HG03575 (cell line): ENCODE measurements around the gene PLXNB2.
"Not testable (repeated sequence)": the region's sequence is repeated elsewhere in the genome, so short reads cannot be mapped to it uniquely, and the experiment has no call there.

Experiments
- ATAC-seq: cut with Tn5 transposase; IDR thresholded peaks from one replicate; pipeline ENCODE4 v1.9.1; 2021; ENCODE audit not compliant: unreplicated experiment, insufficient number of reproducible peaks, low FRiP score; ENCODE audit errors: extremely low read depth

The PLXNB2 gene

DNA sequence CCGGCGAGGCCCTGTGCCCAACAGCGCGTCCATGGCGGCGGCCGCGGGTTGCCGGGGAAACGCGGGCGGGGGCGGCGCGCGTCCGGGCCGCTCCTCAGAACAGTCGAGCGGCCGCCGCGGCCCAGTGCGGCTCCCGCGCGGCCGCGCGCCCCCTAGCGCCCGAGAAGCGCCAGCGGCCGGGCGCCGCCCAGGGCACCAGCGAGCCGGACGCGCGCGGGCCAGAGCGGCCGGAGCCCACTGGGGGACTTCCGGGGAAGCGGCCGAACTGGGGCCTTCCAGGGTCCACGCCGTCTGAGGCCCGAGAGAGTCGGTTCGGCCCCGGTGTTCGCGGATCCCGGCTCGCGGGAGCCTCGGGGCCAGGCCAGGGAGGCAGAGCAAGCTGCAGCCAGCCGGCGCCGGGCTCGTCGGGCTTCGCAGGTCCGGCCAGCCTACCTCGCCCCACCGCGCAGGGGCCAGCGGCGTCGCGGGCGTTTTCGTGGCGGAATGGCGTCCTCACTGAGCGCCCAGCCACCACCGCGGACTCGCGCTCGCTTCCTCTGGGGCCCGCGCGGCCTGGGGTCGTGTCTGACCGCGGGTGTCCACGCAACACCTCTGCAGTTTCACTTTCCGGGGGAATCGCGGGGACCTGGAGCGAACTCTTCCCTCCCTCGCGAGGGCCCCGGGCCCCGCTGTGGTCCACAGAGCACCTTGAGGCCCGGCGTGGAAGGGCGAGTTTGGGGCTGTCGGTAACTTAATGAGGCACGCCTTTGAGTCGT is 19.7 kb upstream of the PLXNB2 start, which contains the start of gene DENND6B:
Gene DENND6B (minus strand): TSS at position 57 of the 755 bp plus-strand sequence. CDS start 24 bp downstream, at position 33.
- no peak for ATAC-seq

DNA sequence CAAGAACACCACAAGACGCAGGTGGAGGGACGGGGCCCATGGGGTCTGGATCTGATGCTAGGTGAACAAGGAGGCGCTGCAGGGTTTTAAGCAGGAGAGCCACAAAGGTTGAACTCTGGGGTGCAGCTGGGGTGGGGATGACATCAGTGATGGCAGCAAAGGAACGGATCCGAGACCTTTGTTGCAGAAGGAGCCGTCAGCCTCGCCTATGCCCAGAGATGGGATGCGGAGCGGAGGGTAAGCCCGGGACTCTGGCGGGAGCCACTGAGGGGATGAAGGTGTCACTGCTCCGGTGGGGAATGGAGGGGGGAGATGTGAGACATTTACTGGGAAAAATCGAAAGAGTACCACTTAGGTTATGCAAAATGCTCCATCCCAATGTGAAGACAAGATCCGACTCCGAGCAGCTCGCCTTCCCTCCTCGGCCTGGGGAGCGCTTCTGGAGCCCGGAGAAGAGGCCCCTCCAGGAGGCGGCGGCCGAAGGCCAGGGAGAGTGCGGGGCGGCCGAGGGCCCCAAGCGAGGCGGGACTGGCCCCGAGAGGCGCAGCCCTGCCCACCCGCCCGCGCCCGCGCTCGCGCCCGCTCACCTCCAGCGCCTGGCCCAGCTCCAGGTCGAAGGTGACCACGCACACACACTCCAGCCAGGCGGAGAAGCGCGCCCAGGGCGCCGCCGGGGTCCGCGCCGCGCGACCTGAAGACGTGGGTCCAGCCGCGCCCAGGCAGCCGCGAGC is 18.9 kb upstream of the PLXNB2 start:
- ATAC-seq, result no peak

DNA sequence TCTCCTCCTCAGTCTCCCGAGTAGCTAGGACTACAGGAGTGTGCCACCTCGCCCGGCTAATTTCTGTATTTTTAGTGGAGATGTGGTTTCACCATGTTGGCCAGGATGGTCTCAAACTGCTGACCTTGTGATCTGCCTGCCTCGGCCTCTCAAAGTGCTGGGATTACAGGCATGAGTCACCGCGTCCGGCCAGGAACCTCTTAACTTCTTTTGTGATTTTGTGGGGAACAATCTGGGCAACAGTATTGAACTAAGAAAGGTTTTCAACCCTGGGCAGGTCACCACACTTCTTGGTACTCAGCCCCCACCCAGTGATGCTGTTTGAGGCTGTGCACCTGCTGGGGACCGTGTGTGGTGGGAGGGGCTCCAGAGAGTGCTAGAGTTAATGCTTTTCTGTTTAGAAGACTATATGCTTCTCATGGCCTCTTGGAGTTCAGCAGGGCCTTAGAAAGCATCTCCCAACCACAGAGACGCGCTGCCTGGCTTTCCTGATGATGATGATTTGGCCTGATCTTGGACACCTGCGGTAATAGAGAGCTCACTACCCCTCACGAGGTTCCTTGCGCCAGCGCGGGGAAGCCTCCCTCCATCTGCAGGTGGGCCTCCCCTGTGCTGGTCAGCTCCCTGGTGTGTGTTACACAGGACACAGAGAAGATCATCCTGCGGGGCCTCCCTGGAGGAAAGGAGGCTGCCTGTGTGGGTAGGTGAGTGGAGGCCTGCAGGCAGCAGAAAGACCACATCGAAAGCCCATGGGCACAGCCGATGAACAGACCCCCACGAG is 18.2 kb upstream of the PLXNB2 start:
- ATAC-seq, result no peak

DNA sequence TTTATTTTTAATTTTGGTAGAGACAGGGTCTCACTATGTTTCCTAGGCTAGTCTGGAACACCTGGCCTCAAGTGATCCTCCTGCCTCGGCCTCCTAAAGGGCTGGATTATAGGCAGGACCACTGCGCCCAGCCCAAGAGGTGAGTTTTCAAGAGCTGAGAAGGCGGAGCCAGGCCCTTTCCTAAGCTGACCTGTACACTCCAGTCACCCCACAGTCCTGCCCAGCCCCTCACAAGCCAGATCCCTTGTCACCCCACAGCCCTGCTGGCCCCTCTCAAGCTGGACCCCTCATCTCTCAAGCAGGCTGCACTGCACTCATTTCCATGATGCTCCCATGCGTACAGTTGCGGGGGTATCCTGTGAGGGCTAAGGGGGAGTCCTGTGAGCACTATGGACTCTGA is 16.5 kb upstream of the PLXNB2 start:
- no peak for ATAC-seq

DNA sequence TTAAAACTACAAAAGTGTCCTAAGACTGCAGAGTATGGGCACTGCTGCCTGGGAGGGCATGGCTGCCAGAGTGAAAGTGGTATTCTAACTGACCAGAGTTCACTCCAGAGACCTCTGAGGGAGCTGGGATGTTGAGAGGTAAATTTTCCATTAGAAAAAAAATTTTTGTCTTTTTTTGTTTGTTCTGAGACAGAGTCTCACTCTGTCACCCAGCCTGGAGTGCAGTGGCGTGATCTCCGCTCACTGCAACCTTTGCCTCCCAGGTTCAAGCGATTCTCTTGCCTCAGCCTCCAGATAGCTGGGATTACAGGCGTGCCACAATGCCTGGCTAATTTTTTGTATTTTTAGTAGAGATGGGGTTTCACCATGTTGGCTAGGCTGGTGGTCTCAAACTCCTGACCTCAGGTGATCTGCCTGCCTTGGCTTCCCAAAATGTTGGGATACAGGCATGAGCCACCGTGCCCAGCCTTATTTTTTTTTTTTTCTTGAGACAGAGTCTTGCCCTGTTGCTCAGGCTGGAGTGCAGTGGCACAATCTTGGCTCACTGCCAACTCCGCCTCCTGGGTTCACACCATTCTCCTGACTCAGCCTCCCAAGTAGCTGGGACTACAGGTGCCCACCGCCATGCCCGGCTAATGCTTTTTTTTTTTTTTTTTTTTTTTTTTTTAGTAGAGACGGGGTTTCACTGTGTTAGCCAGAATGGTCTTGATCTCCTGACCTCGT is 15.1 kb upstream of the PLXNB2 start:
- not testable (repeated sequence) for ATAC-seq

DNA sequence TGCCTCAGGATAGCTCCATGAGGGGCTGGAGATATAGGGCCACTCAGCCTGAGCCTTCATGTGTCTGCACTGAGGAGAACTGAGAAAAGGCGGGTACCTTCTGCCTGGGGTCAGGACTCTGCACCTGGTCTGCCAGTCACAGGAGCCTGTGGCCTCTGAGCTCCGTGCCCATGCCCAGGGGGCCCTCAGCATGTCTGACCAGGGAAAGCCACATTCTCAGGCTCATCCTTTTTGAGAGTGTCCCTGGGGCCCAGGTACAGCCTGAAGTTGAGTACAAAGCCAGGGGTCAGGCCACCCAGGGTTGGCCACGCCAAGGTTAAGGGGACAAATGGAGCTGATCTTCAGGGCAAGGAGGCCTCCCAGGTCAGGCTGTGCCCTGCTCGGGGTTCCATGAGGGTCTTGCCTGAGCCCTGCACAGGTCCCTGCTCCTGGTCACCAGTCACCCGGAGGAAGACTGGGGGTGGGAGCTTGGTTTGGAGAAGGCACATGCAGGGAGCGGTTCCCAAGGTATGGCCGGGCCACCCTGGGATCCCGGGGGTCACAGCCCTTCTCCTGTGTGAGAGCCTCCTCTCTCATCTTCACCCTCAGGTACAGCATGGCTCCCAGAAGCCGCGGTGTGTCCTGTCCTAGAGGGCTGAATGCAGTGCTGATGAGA is 13.4 kb upstream of the PLXNB2 start:
- ATAC-seq, result no peak

DNA sequence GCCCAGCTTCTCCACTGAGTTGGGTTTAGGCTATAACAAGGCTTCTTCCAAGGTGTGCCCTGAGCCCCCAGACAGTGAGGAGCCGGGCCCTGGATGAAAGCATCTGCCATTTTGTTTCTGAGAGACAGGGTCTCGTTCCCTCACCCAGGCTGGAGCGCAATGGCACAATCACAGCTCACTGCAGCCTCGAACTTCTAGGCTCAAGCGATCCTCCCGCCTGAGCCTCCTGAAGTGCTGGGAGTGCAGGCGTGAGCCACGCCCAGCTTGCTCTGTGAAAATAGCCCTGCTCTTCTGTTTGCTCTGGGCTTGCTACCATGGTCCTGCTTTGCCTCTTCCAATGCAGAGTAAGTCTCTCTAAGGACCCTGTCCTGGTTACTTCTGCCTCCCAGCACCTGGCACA is 12.7 kb upstream of the PLXNB2 start:
- no peak for ATAC-seq

DNA sequence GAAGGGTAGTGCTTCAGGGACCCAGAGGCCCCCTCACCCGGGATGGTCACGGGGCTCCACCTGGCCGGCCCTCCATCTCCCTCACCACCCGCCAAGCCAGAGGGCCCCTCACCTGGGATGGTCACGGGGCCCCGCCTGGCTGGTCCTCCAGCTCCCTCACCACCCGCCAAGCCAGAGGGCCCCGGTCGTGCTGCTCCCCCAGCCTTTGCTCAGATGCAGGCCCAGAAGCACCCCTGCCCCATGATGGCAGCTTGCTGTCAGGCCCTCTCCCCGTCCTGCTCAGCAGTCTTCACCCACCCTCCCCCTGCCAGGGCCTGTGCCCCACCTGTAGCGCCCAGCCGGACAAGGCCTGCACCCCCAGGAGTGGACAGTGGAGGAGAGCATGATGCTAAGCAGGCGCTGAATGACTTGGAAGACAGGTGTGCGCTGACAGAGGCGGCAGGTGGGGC is 12.1 kb upstream of the PLXNB2 start:
- ATAC-seq, result no peak

DNA sequence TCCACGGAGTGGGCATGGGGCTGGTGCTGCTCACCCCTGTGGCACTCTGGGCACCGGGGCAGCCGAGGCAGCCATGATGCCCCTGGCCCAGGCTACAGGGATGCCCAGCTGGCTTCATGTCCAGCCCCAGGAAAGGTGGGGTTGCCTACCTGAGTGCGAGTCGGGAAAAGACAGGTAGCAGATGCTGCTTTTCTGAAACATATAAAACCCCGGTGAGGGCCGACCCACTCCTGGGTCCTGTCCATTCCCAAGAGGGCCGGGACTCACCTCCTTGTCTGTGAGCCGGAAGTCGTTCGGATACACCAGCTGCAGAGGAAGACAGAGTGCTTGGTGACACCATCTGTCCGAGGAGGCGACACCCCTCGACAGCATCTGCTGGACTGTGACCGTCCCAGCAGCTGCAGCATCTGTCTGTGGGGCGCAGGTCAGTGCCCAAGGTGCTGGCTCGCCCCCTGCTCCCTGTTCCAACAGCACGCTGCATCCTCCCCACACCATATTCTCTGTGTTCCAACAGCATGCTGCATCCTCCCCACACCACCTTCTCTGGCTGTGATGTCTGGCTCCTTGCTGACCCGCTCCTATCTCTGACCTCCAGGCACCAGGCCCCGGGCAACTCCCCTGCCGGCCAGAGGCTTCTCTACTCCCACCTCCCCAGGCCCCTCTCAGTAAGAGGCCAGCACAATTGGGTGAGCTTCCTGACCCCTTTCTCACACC is 11.4 kb upstream of the PLXNB2 start:
- no peak for ATAC-seq

DNA sequence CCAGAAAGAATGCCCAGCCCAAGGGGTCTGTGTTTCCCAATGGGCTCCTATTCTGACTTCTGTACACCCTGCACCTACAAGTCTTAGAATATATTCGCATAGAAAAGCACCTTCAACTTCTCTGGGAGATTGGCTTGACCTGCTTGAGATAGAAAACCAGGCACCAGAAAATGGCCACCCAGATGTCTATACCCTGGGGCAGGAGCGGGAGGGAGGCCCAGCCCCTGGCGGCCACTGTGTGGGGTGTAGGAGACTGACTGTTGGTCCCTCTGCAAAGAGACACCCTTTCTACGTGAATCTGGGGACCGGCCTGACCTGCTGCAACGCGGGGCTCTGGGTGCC is 10.9 kb upstream of the PLXNB2 start:
- no peak for ATAC-seq

DNA sequence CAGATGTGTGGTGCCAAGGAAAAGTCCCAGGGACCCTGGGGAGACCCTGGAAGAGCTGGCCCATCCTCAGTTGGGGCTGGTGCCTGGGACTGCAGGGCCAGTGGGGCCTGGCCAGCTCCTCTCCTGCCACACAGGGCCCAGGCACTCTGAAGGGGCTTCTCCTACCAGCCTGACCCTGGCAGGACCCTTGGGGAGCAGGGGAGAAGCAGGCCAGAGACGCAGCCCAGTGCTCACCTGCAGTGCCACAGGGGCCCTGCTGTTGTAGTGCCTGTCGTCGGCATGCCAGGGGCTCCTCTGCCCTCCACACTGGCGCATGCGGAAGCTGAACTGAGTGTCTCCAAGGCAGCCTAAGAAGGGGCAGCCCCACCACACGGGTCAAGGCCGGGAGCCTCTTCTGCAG is 10.2 kb upstream of the PLXNB2 start:
- ATAC-seq, result no peak

DNA sequence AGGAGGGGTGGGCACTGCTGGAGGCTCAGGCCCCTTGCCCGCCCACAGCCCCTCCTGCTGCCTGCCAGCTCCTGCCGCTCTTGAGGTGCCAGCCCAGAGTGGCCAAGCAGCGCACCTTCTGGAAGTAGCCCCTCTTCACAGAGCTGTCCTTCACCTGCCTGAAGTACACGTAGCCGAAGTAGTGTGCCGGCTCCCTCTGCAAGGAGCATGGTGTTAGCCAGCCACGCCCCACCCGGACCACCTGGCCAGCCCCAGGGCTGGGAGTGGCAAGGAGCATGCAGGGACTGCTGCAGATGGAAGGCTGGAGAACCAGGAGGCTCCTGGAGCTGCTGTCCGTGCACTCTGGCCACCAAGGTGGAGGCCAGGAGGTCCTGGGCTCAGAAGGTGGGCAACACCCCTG is 9.7 kb upstream of the PLXNB2 start:
- no peak for ATAC-seq

DNA sequence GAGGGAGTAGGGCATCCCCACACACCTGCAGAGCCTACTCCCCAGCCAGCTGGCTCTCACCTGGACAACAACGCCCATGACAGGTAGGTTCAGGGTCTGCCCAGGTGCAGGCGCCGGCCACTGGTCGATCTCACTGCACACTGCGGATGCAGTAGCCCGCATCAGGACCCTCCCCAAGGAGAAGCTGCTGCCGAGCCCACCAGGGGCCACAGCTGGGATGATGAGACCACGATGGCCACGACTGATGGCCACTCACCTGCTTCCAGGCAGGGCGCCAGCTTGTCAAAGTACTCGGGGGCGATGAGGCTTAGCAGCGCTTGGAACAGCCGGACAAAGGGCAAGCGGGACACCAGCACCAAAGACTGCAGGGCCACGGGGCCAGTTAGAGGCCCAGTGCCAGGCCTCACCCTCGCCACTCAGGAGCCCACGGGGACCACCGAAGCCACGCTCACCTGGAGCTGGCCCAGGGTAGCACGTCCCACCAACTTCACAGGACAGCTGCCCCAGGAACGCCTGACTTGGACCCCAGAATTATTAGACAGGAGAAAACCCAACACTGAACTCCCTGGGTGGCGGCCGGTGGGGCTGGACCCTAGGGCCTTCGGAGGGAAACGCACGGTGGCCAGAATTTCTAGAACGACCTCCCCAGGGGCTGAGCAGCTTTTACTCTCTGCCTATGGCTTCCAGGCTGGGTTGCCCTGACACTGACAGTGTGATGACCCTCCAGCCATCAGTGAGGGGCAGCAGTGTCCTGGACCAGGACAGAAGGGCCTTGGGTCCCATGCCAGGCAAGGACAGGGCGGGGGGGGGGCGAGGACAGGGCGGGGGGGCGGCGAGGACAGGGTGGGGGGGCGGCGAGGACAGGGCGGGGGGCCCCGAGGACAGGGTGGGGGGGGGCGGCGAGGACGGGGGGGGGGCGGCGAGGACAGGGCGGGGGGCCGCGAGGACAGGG is 8.9 kb upstream of the PLXNB2 start:
- ATAC-seq, result no peak

DNA sequence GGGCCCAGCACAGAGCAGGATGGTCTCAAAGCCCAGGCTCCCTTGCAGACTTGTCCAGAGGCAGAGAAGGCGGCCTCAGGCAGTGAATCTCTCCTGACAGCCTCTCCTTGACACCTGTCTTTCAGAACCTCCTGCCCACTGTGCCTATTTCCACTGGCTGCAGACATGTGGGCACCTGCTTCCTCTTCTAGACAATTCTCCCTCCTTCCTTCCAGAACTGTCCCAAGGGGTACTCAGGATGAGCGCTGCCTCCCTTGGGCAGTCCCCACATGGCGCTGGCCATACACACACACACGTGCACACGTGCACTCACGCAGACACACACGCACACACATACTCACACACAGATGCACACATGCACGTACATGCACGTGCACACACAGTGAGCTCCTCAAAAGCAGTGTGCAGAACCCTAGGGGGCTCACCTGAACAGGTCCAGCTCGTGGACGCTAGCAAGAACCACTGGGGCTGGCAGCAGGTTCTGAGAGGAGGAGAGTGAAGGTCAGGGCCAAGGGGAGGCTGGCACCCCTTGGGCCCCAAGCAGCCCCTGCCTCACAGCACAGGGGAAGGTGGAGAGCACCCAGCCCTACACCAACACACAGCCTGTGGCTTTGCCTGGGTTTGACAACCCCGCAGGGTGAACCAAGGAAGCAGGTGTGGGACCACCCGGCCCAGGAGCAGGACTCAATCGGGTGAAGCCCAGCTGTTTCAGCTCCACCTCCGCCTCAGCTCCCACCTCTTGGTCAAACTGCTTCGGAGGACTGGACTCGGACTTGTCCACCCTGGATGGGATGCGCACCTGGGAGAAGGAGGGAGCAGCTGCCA is 8.1 kb upstream of the PLXNB2 start:
- ATAC-seq, result no peak

DNA sequence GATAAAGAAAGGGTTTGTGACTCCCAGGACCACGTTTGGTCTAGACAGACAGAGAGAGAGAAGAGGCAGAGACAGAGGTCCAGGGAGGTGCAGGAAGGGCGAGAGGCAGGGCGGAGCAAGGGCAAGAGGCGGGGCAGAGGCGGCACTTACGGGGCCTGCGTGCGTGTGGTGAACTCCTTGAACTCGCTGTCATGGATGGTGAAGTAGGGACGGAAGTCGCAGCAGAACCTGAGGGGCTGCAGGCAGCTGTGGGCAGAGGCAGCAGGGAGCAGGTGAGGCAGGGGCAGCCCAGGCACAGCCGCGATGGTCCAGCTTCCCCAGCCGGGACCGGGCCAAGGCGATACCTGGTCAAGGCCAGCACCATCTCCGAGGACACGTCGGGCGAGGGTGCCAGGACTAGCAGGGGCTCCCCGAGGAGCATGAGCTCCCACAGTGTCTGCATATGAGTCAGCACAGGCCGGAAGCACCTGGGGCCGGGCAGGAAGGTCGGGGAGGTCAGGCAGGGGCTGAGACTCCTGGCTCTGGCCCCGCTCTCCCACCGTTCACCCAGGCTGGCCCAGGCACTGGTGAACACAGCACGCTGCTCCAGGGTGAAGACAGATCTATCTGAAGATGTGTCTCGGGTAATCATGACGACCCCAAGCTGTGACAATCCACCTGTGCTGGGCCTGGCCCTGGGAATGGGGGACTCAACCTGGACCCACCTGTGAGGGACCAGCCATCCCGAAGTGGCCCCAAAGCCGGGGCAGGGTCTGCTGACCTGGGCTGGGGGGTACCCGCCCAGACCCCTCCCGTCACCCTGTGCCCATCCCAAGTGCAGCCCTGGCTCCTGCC is 7.2 kb upstream of the PLXNB2 start:
- ATAC-seq, result no peak

DNA sequence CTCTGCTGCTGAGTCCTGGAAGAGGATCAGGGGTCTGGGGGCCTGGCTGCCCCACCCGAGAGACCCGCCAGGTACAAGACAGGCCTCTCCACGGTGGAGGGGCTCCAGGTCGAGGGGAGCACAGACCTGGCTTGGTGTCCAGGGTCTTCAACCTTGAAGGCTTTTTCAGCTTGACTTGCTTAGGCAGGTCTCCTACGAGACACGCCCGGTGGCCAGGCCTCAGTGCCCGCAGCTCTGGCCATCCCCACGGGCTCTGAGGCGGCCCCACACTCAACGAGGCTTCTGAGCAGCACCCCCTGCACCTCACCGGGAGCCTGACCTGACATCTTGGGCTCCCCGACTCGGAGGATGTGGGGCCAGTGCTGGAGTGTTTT is 6.6 kb upstream of the PLXNB2 start:
- ATAC-seq, result no peak
